SK-N-SH (cell line): ENCODE results near the gene FCRL6. TPM values are rescaled to one million over a fixed set of nuclear protein-coding genes. Genes with fewer than 3 reads are reported as not detected.

Experiments used
- CTCF ChIA-PET: fragments of 300-600, 350-600 bp; formaldehyde crosslinking; extraction: SDS; loops from one replicate; lab custom pipeline; 2021; lab: Yijun Ruan, JAX
- POLR2A ChIA-PET: fragments of 350-600 bp; sonication (Branson Sonifier 250); formaldehyde crosslinking; extraction: SDS; loops from one replicate; lab custom pipeline; 2020; ENCODE audit warnings: antibody characterized with exemption, inconsistent platforms; lab: Yijun Ruan, JAX
- DNase-seq: peaks from one replicate; pipeline ENCODE4 v3.0.0; 2012
- H2AFZ ChIP-seq: fragments of 200-600 bp; sonication (generic); 2 replicates; pipeline ENCODE4 v1.8.1; 2016; ENCODE audit warnings: antibody characterized with exemption, mild to moderate bottlenecking, low read depth
- H3F3A ChIP-seq: fragments of 200-600 bp; sonication (generic); replicated peaks from 2 replicates; pipeline ENCODE3; 2016; ENCODE audit warnings: antibody characterized with exemption, mild to moderate bottlenecking; ENCODE audit not compliant: insufficient read depth
- H3K27ac ChIP-seq, 2 experiments: fragments of 200-500 bp in 1 of 2; fragments of 200-600 bp in 1 of 2; sonication (Bioruptor generic) in 1 of 2; sonication (generic), shearing (Covaris generic) in 1 of 2; 2 replicates each; pipeline versions ENCODE4 v1.5.1 to v1.6.1; 2014 to 2016; ENCODE audit warnings: low read depth in 2 of 2, inconsistent platforms in 1 of 2, low read length in 1 of 2, mild to moderate bottlenecking in 1 of 2, mixed read lengths in 1 of 2
- H3K27me3 ChIP-seq: fragments of 200-600 bp; sonication (generic), shearing (Covaris generic); 2 replicates; pipeline ENCODE4 v1.6.1; 2016; ENCODE audit warnings: mixed run types; ENCODE audit not compliant: insufficient read depth
- H3K36me3 ChIP-seq, 2 experiments: fragments of 200-500 bp in 1 of 2; fragments of 200-600 bp in 1 of 2; sonication (Bioruptor generic) in 1 of 2; sonication (generic) in 1 of 2; replicated peaks in 1 of 2; 2 replicates each; pipeline versions ENCODE3 to v1.5.1; 2014 to 2016; ENCODE audit warnings: low read length in 1 of 2, mild to moderate bottlenecking in 1 of 2; ENCODE audit not compliant: insufficient read depth in 2 of 2, control insufficient read depth in 1 of 2
- H3K4me1 ChIP-seq, 2 experiments: fragments of 200-500 bp in 1 of 2; fragments of 200-600 bp in 1 of 2; sonication (Bioruptor generic) in 1 of 2; sonication (generic), shearing (Covaris generic) in 1 of 2; 2 replicates each; pipeline versions ENCODE4 v1.5.1 to v1.6.1; 2014 to 2016; ENCODE audit warnings: low read depth in 1 of 2, low read length in 1 of 2, mixed run types in 1 of 2; ENCODE audit not compliant: insufficient read depth in 2 of 2, control insufficient read depth in 1 of 2
- H3K4me2 ChIP-seq: fragments of 200-600 bp; sonication (generic), shearing (Covaris generic); 2 replicates; pipeline ENCODE4 v1.6.1; 2017; ENCODE audit warnings: mixed run types
- H3K4me3 ChIP-seq, 2 experiments: fragments of 200-500 bp in 1 of 2; fragments of 200-600 bp in 1 of 2; sonication (Bioruptor generic) in 1 of 2; sonication (generic), shearing (Covaris generic) in 1 of 2; 2 replicates each; pipeline versions ENCODE4 v1.5.1 to v1.8.1; 2014 to 2016; ENCODE audit warnings: low read depth in 2 of 2, inconsistent platforms in 1 of 2, low read length in 1 of 2, mild to moderate bottlenecking in 1 of 2, mixed read lengths in 1 of 2, moderate library complexity in 1 of 2
- H3K79me2 ChIP-seq: fragments of 200-600 bp; sonication (generic); 2 replicates; pipeline ENCODE4 v1.8.1; 2017; ENCODE audit warnings: mild to moderate bottlenecking; ENCODE audit not compliant: insufficient read depth
- H3K9ac ChIP-seq: fragments of 200-600 bp; sonication (generic); 2 replicates; pipeline ENCODE4 v1.6.1; 2017; ENCODE audit warnings: mixed run types
- H3K9me2 ChIP-seq: fragments of 200-600 bp; sonication (generic); 2 replicates; pipeline ENCODE4 v1.6.1; 2017; ENCODE audit warnings: mixed run types
- H3K9me3 ChIP-seq: fragments of 200-600 bp; sonication (generic); 2 replicates; pipeline ENCODE4 v1.6.1; 2017; ENCODE audit warnings: mixed run types, mild to moderate bottlenecking, moderate library complexity
- H4K20me1 ChIP-seq: fragments of 200-600 bp; sonication (generic); 2 replicates; pipeline ENCODE4 v1.6.1; 2017; ENCODE audit warnings: mild to moderate bottlenecking, mixed run types; ENCODE audit not compliant: insufficient read depth
- FOSL2 ChIP-seq: IDR thresholded peaks from 2 replicates; pipeline ENCODE4 v1.4.0; 2012; ENCODE audit warnings: low read depth, mild to moderate bottlenecking, moderate library complexity, borderline replicate concordance
- GABPA ChIP-seq: IDR thresholded peaks from 2 replicates; pipeline ENCODE4 v1.4.0; 2012; ENCODE audit warnings: low read depth, mild to moderate bottlenecking
- IRF3 ChIP-seq: fragments of 150-350 bp; IDR thresholded peaks from 2 replicates; pipeline ENCODE4 v1.6.1; 2016; ENCODE audit warnings: mild to moderate bottlenecking, low read depth, low read length
- POLR2AphosphoS5 ChIP-seq: IDR thresholded peaks from 2 replicates; pipeline ENCODE4 v1.6.1; 2012; ENCODE audit warnings: low read depth, low read length
- REST ChIP-seq: IDR thresholded peaks from 2 replicates; pipeline ENCODE4 v1.6.1; 2012; ENCODE audit warnings: mild to moderate bottlenecking, low read depth, low read length, moderate library complexity
- YY1 ChIP-seq: IDR thresholded peaks from 2 replicates; pipeline ENCODE4 v1.4.0; 2012; ENCODE audit warnings: low read depth, mild to moderate bottlenecking
- WGBS: methylation state at CpG from one replicate; pipeline ENCODE4 v1.1.6; 2017; ENCODE audit warnings: low lambda C conversion rate; 5-methylcytosine and 5-hydroxymethylcytosine counted together
- polyA plus RNA-seq, 3 experiments: library from polyadenylated mRNA; depleted of rRNA; stranded (reverse); fragments of >200 nt; gene quantifications; 2 replicates each; pipeline ENCODE4 v1.2.3, GENCODE V29; 2012
- TF ChIP-seq, protein P1 (sequence below): IDR thresholded peaks from 2 replicates; pipeline ENCODE4 v1.4.0; 2012; ENCODE audit warnings: low read depth, borderline replicate concordance
- TF ChIP-seq, protein P2 (sequence below): IDR thresholded peaks from 2 replicates; pipeline ENCODE4; 2012

Gene FCRL6
- polyA plus RNA-seq, 1 of the 3 experiments (the other 2 are of a cell fraction), result not detected

- TF ChIP-seq, protein P1, sequence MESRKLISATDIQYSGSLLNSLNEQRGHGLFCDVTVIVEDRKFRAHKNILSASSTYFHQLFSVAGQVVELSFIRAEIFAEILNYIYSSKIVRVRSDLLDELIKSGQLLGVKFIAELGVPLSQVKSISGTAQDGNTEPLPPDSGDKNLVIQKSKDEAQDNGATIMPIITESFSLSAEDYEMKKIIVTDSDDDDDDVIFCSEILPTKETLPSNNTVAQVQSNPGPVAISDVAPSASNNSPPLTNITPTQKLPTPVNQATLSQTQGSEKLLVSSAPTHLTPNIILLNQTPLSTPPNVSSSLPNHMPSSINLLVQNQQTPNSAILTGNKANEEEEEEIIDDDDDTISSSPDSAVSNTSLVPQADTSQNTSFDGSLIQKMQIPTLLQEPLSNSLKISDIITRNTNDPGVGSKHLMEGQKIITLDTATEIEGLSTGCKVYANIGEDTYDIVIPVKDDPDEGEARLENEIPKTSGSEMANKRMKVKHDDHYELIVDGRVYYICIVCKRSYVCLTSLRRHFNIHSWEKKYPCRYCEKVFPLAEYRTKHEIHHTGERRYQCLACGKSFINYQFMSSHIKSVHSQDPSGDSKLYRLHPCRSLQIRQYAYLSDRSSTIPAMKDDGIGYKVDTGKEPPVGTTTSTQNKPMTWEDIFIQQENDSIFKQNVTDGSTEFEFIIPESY, result no peak
- TF ChIP-seq REST, result no peak
- TF ChIP-seq GABPA, result no peak
- no peak for TF ChIP-seq YY1
- TF ChIP-seq POLR2AphosphoS5, result no peak
- TF ChIP-seq, protein P2, sequence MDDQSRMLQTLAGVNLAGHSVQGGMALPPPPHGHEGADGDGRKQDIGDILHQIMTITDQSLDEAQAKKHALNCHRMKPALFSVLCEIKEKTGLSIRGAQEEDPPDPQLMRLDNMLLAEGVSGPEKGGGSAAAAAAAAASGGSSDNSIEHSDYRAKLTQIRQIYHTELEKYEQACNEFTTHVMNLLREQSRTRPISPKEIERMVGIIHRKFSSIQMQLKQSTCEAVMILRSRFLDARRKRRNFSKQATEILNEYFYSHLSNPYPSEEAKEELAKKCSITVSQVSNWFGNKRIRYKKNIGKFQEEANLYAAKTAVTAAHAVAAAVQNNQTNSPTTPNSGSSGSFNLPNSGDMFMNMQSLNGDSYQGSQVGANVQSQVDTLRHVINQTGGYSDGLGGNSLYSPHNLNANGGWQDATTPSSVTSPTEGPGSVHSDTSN, result no peak
Observed at GRCh38 chr1:159832309-159832708, 30.1 kb downstream of the FCRL6 start (continued).

DNA sequence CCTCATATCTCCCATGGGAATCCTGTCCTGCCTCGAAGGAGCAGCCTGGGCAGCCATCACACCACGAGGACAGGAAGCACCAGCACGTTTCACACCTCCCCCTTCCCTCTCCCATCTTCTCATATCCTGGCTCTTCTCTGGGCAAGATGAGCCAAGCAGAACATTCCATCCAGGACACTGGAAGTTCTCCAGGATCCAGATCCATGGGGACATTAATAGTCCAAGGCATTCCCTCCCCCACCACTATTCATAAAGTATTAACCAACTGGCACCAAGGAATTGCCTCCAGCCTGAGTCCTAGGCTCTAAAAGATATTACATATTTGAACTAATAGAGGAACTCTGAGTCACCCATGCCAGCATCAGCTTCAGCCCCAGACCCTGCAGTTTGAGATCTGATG lies 33.2 kb downstream of the FCRL6 start:
- no peaks in the 10 kb centered on the region for H3K27me3 ChIP-seq
- no peak overlapping the region for H3K4me3 ChIP-seq
- no peaks in the 10 kb centered on the region for H4K20me1 ChIP-seq
- H3K4me1 ChIP-seq, result peaks cover 4 to 9% of the 10 kb centered on the region in 2 experiments; a peak in 2 of 4 replicates
- H3K9me3 ChIP-seq, result no peaks in the 10 kb centered on the region
- no peak overlapping the region for H3K27ac ChIP-seq
- H3K79me2 ChIP-seq, result no peaks in the 10 kb centered on the region
- 50% methylated on average over 3 of the region's 3 CpGs for WGBS
- no peak for DNase-seq
- H3K9ac ChIP-seq, result no peak overlapping the region
- H3K4me2 ChIP-seq, result no peak overlapping the region
- CTCF ChIA-PET, result interaction anchor here (1.3 kb wide), 1 partner anchor 29 kb away, joined by 3 read pairs; no protein-coding TSS in a partner anchor
- TF ChIP-seq, protein P2, result no peak
- TF ChIP-seq IRF3 (no peak), FOSL2 (no peak)
- TF ChIP-seq, all 33 proteins: peak for 0
- Histone ChIP-seq H3F3A (no peaks in the 10 kb centered on the region), H3K36me3 (no peaks in the 10 kb centered on the region), H3K9me2 (no peaks in the 10 kb centered on the region), H2AFZ (no peak overlapping the region)
- POLR2A ChIA-PET, result no interaction called here
